Measurements from ENCODE around the gene SPNS2.

GRCh38 chr17:4531988-4532736, 33.5 kb downstream of the SPNS2 start:
- TF ChIP-seq CTCF (conservative IDR thresholded peaks at IDR 0.05; ENCODE audit: low read depth in 2 of 2) (no peak), ZNF114 (CRISPR knock-in tag; IDR thresholded peaks at IDR 0.05) (no peak), EZH2 (IDR thresholded peaks at IDR 0.05; ENCODE audit: low read depth, unreplicated experiment) (no peak), EZH2phosphoT487 (IDR thresholded peaks at IDR 0.05; ENCODE audit: unreplicated experiment) (no peak)

All from GM23338 (cell line).